H1 (cell line): ENCODE results near the gene NEK9. TPM values are rescaled to one million over a fixed set of nuclear protein-coding genes. Genes with fewer than 3 reads are reported as not detected.

ENCODE experiments used
- HDAC2 ChIP-seq, 2 experiments: fragments of 300-600 bp in 1 of 2; sonication (generic) in 1 of 2; IDR thresholded peaks; 2 replicates each; pipeline ENCODE4 v1.6.1; 2011 to 2012; ENCODE audit warnings: low read depth in 2 of 2, low read length in 2 of 2, mild to moderate bottlenecking in 2 of 2, moderate library complexity in 2 of 2, borderline replicate concordance in 1 of 2, inconsistent platforms in 1 of 2
- polyA plus RNA-seq, 7 experiments: library from polyadenylated mRNA; depleted of rRNA in 3 of 7; stranded (reverse) in 5 of 7; unstranded in 2 of 7; fragments of >200 nt in 5 of 7; fragments of 200-250 nt in 2 of 7; gene quantifications; 1 replicate in 5 of 7; 2 replicates in 1 of 7; 4 replicates in 1 of 7; pipeline versions ENCODE4 v1.2.1 to v1.2.3, GENCODE V29; 2011 to 2013; ENCODE audit warnings: missing spikeins in 2 of 7, mixed read lengths in 2 of 7
- total RNA-seq: library from RNA; stranded (reverse); fragmentation: NEBNext Ultra II Directional; extraction: Animal tissue kit (Norgen Biotek cat#: 25700); gene quantifications from 2 replicates; pipeline ENCODE4 v1.2.1, GENCODE V29; 2021

The NEK9 gene
- total and polyA plus RNA-seq, 2 of the 8 experiments (the other 6 are each of a cell fraction or from before 2014, with no cell fraction given), result 16.0 to 43.6 TPM

DNA sequence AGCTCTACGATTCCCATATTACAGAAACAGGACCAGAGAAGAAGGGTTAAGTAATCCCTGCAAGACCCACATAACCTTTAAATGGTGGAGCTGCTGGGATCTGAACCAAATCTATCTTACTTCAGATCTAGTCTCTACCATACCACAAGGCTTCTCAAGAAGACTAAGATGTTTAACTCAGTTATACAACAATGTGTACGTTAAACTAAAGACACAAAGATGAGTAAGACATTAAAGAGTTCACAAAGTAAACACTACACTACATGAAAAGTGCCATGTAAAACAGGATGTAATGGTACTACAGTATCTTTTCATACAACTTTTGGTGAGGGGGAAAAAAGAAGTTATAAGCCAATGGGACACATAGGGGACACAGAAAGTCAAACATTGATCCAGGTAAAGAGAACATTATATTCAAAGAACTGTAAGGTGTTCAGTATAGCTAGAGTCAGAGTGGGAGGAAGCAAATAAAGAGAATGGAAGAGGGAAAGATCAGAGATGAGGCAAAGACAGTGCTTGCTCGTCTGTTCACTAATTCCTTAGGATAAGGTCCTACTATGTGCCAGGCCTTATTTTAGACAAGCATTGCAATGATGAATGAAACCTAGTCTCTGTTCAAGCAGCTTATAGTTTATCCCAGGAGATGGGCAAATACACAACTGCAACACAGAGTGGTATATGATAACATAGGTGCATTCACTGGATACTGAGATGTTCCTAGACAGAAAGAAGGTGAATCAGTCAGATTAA, 41.9 kb upstream of the NEK9 start (continued):
- TF ChIP-seq HDAC2 (IDR thresholded peaks at IDR 0.05; ENCODE audit: borderline replicate concordance in 1 of 2, low read depth in 2 of 2, low read length in 2 of 2), result no peak
